Lung (tissue), 12 donors: ENCODE data around the gene GRAP. TPM values are rescaled to one million over a fixed set of nuclear protein-coding genes. Genes with fewer than 3 reads are reported as not detected.

ENCODE experiments used
- ATAC-seq: fragments of 200-7000 bp; cut with Tn5 transposase; one replicate; pipeline ENCODE4 v1.9.1; 2020; ENCODE audit warnings: moderate number of reproducible peaks; ENCODE audit not compliant: insufficient read depth, low FRiP score
- DNase-seq, 3 donors: peaks; one replicate each; pipeline ENCODE4 v3.0.0-alpha.2; 2013 to 2017
- H3K27ac ChIP-seq, 2 donors: one replicate each; pipeline ENCODE4 v1.5.1; 2013; ENCODE audit warnings: mild to moderate bottlenecking in 2 of 2, moderate library complexity in 2 of 2, control low read depth in 1 of 2, inconsistent platforms in 1 of 2, low read depth in 1 of 2, low read length in 1 of 2
- H3K27me3 ChIP-seq, 3 donors: one replicate each; pipeline ENCODE4 v1.5.1; 2013; ENCODE audit warnings: low read length in 2 of 3; ENCODE audit not compliant: control insufficient read depth in 3 of 3, insufficient read depth in 3 of 3
- H3K36me3 ChIP-seq, 4 donors: one replicate each; pipeline ENCODE4 v1.5.1; 2013; ENCODE audit warnings: low read length in 4 of 4, mild to moderate bottlenecking in 1 of 4, moderate library complexity in 1 of 4; ENCODE audit not compliant: control insufficient read depth in 4 of 4, insufficient read depth in 4 of 4
- H3K4me1 ChIP-seq, 5 donors: one replicate each; pipeline ENCODE4 v1.5.1; 2013; ENCODE audit warnings: low read length in 5 of 5, mild to moderate bottlenecking in 2 of 5, moderate library complexity in 1 of 5; ENCODE audit not compliant: control insufficient read depth in 5 of 5, insufficient read depth in 5 of 5
- H3K4me3 ChIP-seq: one replicate; pipeline ENCODE4 v1.5.1; 2013; ENCODE audit warnings: mild to moderate bottlenecking, control low read depth, moderate library complexity
- H3K9ac ChIP-seq, 2 donors: one replicate each; pipeline ENCODE4 v1.5.1; 2013; ENCODE audit warnings: low read length in 2 of 2, control low read depth in 1 of 2; ENCODE audit not compliant: insufficient read depth in 1 of 2
- H3K9me3 ChIP-seq, 4 donors: one replicate each; pipeline ENCODE4 v1.5.1; 2013; ENCODE audit warnings: low read length in 3 of 4, mild to moderate bottlenecking in 1 of 4, moderate library complexity in 1 of 4; ENCODE audit not compliant: control insufficient read depth in 4 of 4, insufficient read depth in 3 of 4
- WGBS, 2 donors: extraction: QIAGEN DNeasy Blood & Tissue Kit; methylation state at CpG; one replicate each; pipeline ENCODE4 v1.1.7; 2013; 5-methylcytosine and 5-hydroxymethylcytosine counted together
- polyA plus RNA-seq, 2 donors: library from polyadenylated mRNA; stranded (reverse); fragments of 200-250 nt; gene quantifications; one replicate each; pipeline ENCODE4 v1.2.1, GENCODE V29; 2013
- total RNA-seq, 2 donors: library from RNA; depleted of rRNA in 1 of 2; stranded (reverse); fragments of >200 nt in 1 of 2; gene quantifications; one replicate each; pipeline ENCODE4 v1.2.1, GENCODE V29; 2014 to 2021
- TF ChIP-seq, protein P1 (sequence below): IDR thresholded peaks from 2 replicates; pipeline ENCODE4 v1.5.1; 2012; ENCODE audit warnings: mild to moderate bottlenecking; ENCODE audit errors: control extremely low read depth, extremely low read depth
- donor health status: control.
- donor health status: control.
- donor health status: Bipolar disorder and iron deficiency.
- donor health status: healthy.
- donor health status: DM: yes; HTN: yes; CAD: no.

Gene GRAP
- total and polyA plus RNA-seq, 4 donors = 6.7 to 14.3 (median 9.8) TPM

DNA sequence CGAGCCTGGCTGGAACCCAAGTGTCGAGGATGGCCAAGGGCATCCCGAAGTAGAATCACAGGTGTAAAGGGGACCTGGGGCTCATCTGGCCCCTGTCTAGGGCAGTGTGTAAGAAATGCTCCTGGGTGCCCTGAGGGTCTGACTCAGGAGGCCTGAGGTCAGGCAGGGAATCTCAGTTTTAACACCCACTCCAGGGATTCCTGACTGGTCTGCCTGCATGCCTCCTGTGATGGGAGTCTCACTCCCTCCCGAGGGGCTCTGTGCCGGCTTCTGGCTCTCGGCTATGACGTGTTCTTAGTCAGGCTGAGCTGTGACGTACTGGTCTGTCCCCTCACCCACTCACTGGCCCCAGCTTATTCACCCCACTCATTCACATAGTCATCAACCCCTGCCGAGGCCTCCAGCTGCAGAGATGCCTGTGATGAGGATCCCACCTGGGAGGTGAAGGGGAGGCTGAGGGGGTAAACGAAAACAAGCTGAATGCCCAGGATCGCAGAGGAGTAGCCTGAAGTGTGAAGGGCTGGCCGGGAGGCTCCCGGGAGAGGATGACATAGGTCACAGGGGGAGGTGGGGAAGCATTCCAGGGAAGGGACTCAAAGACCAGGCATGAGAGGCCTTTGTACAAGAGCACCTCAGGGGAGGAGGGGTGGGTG, 65.9 kb downstream of the GRAP start:
- no peak overlapping the region for H3K4me3 ChIP-seq
- 91 to 93% methylated on average over 13 of the region's 13 CpGs for WGBS, 2 donors
- H3K27me3 ChIP-seq = no peaks in the 10 kb centered on the region
- DNase-seq = peak in 1 of 3 donors; percentile 15
- ATAC-seq = no peak
- H3K36me3 ChIP-seq = peaks cover 0 to 27% (median 0%) of the 10 kb centered on the region in 4 donors
- H3K9ac ChIP-seq = no peak overlapping the region
- no peaks in the 10 kb centered on the region for H3K9me3 ChIP-seq
- H3K27ac ChIP-seq = no peak overlapping the region
- TF ChIP-seq, protein P1, sequence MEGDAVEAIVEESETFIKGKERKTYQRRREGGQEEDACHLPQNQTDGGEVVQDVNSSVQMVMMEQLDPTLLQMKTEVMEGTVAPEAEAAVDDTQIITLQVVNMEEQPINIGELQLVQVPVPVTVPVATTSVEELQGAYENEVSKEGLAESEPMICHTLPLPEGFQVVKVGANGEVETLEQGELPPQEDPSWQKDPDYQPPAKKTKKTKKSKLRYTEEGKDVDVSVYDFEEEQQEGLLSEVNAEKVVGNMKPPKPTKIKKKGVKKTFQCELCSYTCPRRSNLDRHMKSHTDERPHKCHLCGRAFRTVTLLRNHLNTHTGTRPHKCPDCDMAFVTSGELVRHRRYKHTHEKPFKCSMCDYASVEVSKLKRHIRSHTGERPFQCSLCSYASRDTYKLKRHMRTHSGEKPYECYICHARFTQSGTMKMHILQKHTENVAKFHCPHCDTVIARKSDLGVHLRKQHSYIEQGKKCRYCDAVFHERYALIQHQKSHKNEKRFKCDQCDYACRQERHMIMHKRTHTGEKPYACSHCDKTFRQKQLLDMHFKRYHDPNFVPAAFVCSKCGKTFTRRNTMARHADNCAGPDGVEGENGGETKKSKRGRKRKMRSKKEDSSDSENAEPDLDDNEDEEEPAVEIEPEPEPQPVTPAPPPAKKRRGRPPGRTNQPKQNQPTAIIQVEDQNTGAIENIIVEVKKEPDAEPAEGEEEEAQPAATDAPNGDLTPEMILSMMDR = no peak
- H3K4me1 ChIP-seq = peaks cover 0 to 12% (median 0%) of the 10 kb centered on the region in 5 donors

DNA sequence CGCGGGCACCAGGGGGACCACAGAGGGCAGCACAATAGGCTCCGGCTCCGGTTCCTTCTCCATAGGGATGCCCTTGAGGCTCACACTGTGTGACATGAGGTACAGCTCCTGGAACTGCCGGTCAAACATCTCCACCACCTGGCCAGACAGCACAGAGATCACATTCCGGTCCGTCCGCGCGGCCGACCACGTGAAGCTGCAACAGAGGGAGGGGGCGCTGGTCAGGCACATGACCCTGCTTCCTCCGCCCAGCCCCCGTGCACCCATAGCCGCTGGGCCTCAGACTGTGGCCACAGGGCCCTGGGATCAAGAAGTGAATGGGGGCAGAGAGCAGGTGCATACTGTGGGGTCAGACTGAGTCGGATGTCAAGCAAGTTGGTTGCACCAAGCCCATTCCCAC, 68.1 kb downstream of the GRAP start:
- no peak overlapping the region for H3K9ac ChIP-seq
- H3K4me1 ChIP-seq = peaks cover 0 to 8% (median 0%) of the 10 kb centered on the region in 5 donors
- H3K9me3 ChIP-seq = no peaks in the 10 kb centered on the region
- ATAC-seq = no peak
- TF ChIP-seq, protein P1 = no peak
- WGBS, 2 donors = 93 to 96% methylated on average over 17 of the region's 17 CpGs
- peaks cover 0 to 30% (median 0%) of the 10 kb centered on the region in 4 donors for H3K36me3 ChIP-seq
- no peaks in the 10 kb centered on the region for H3K27me3 ChIP-seq
- no peak overlapping the region for H3K4me3 ChIP-seq
- no peak for DNase-seq
- no peak overlapping the region for H3K27ac ChIP-seq

DNA sequence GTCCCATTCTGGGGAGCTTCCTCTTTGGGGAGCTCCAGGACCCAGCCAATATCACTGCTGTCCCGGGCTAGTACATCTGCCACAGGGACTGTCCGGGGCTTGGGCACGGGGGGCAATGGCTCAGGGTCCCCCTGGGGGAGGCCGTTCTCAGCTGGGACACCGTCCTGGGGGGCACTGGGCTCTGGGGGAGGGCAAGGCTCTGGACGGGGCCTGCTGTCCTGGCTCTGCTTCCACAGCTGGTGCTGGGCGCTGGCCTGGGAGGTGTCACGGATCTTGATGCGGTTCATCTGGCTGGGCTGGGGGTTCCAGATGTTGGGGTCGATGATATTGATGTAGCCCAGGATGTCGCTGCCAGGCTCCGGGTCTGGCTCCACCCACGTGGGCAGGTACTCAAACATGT, 68.7 kb downstream of the GRAP start:
- Histone ChIP-seq H3K4me3 (no peak overlapping the region), H3K27me3 (no peaks in the 10 kb centered on the region), H3K27ac (no peak overlapping the region), H3K36me3 (peaks cover 0 to 30% (median 0%) of the 10 kb centered on the region in 4 donors), H3K9ac (no peak overlapping the region), H3K9me3 (no peaks in the 10 kb centered on the region), H3K4me1 (peaks cover 0 to 8% (median 0%) of the 10 kb centered on the region in 5 donors)
- DNase-seq (no peak), ATAC-seq (no peak)
- WGBS, 2 donors = 94 to 97% methylated on average over 13 of the region's 13 CpGs
- TF ChIP-seq, protein P1 = no peak
